Osteoblast (primary cell): ENCODE measurements around the gene WDFY4. TPM values are rescaled to one million over a fixed set of nuclear protein-coding genes. Genes with fewer than 3 reads are reported as not detected.

ENCODE experiments used
- DNase-seq: peaks from one replicate; pipeline ENCODE4 v3.0.0; 2011; ENCODE audit warnings: low spot score, mixed read lengths; ENCODE audit not compliant: insufficient read length; ENCODE audit errors: missing footprints
- H2AFZ ChIP-seq: 2 replicates; pipeline ENCODE4 v1.6.0; 2011; ENCODE audit warnings: mild to moderate bottlenecking, low read length
- H3K27ac ChIP-seq: 2 replicates; pipeline ENCODE4 v1.5.1; 2011; ENCODE audit warnings: mild to moderate bottlenecking, low read depth, low read length, moderate library complexity
- H3K27me3 ChIP-seq: 2 replicates; pipeline ENCODE4 v1.6.0; 2012; ENCODE audit warnings: mild to moderate bottlenecking, control low read depth, inconsistent platforms, low read length, moderate library complexity; ENCODE audit not compliant: insufficient read depth
- H3K36me3 ChIP-seq: 2 replicates; pipeline ENCODE4 v1.5.1; 2011; ENCODE audit warnings: mild to moderate bottlenecking, low read length, control low read depth, moderate library complexity; ENCODE audit not compliant: insufficient read depth
- H3K4me1 ChIP-seq: 2 replicates; pipeline ENCODE4 v1.5.1; 2011; ENCODE audit warnings: mild to moderate bottlenecking, low read length, control low read depth, moderate library complexity; ENCODE audit not compliant: insufficient read depth
- H3K4me2 ChIP-seq: 2 replicates; pipeline ENCODE4 v1.6.0; 2011; ENCODE audit warnings: mild to moderate bottlenecking, low read length; ENCODE audit not compliant: insufficient read depth
- H3K4me3 ChIP-seq: fragments of 200-600 bp; sonication (generic); 3 replicates; pipeline ENCODE4 v1.5.1; 2012; ENCODE audit warnings: mild to moderate bottlenecking, low read length, inconsistent platforms; ENCODE audit not compliant: insufficient read depth
- H3K79me2 ChIP-seq: 2 replicates; pipeline ENCODE4 v1.6.0; 2012; ENCODE audit warnings: mild to moderate bottlenecking, low read length, control low read depth, inconsistent platforms; ENCODE audit not compliant: insufficient read depth
- H3K9me3 ChIP-seq: 2 replicates; pipeline ENCODE4 v1.5.1; 2011; ENCODE audit warnings: low read depth, low read length, control low read depth
- H4K20me1 ChIP-seq: 2 replicates; pipeline ENCODE4 v1.6.0; 2012; ENCODE audit warnings: mild to moderate bottlenecking, low read length, control low read depth; ENCODE audit not compliant: insufficient read depth
- total RNA-seq: library from RNA; depleted of rRNA; stranded (reverse); fragments of >200 nt; gene quantifications from 2 replicates; pipeline ENCODE4 v1.2.3, GENCODE V29; 2012
- TF ChIP-seq, protein P1 (sequence below): IDR thresholded peaks from 2 replicates; pipeline ENCODE4 v1.5.1; 2011; ENCODE audit warnings: mild to moderate bottlenecking, low read depth, low read length, moderate library complexity; ENCODE audit errors: extremely low read depth

Gene WDFY4
- total RNA-seq, 1 donor = 0.36 TPM

DNA sequence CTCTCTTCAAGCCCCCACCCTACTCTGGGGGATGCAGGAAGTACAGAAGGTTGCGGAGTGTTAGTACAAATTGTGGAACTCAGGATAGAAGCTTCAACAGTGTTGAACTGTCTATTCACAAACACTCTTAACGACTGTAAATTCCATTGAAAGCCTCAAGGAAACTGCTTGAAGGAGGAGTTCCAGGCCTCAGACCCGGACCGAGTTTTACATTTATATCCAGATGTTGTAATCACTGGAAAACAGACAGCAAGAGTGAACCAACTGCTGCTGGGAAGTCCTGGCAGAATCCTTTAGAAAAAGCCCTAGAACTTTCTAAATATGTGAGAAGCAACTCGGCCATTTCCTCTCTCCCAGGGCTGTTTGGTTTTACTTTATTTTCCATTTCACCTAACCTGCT, 339.1 kb downstream of the WDFY4 start:
- H3K27ac ChIP-seq = no peak overlapping the region
- no peaks in the 10 kb centered on the region for H3K9me3 ChIP-seq
- H3K4me3 ChIP-seq = no peak overlapping the region
- no peak overlapping the region for H3K4me2 ChIP-seq
- H4K20me1 ChIP-seq = no peaks in the 10 kb centered on the region
- H3K36me3 ChIP-seq = no peaks in the 10 kb centered on the region
- H3K27me3 ChIP-seq = no peaks in the 10 kb centered on the region
- no peaks in the 10 kb centered on the region for H3K79me2 ChIP-seq
- TF ChIP-seq, protein P1, sequence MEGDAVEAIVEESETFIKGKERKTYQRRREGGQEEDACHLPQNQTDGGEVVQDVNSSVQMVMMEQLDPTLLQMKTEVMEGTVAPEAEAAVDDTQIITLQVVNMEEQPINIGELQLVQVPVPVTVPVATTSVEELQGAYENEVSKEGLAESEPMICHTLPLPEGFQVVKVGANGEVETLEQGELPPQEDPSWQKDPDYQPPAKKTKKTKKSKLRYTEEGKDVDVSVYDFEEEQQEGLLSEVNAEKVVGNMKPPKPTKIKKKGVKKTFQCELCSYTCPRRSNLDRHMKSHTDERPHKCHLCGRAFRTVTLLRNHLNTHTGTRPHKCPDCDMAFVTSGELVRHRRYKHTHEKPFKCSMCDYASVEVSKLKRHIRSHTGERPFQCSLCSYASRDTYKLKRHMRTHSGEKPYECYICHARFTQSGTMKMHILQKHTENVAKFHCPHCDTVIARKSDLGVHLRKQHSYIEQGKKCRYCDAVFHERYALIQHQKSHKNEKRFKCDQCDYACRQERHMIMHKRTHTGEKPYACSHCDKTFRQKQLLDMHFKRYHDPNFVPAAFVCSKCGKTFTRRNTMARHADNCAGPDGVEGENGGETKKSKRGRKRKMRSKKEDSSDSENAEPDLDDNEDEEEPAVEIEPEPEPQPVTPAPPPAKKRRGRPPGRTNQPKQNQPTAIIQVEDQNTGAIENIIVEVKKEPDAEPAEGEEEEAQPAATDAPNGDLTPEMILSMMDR = no peak
- no peak for DNase-seq
- no peak overlapping the region for H2AFZ ChIP-seq
- no peaks in the 10 kb centered on the region for H3K4me1 ChIP-seq

DNA sequence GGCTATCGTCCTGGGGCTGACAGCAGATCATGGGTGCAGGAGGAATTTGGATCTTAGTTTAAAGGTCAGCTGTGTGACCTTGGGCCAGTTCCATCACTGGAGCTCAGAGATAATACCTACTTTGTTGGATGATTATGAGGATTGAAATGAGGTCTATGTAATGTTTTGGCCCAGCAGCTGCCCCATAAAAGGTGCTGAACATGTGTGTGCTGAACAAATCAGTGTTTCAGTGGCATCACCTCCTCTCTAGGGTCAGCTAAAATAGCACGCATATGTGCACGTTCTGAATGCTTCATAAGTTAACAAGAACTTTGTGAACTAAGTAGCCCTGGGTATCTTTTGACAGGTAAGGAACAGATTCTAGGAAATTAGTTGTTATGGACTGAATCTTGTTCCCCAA, 339.8 kb downstream of the WDFY4 start:
- H3K27me3 ChIP-seq = no peaks in the 10 kb centered on the region
- DNase-seq = no peak
- H2AFZ ChIP-seq = no peak overlapping the region
- H3K79me2 ChIP-seq = no peaks in the 10 kb centered on the region
- TF ChIP-seq, protein P1 = no peak
- H3K4me3 ChIP-seq = no peak overlapping the region
- no peak overlapping the region for H3K27ac ChIP-seq
- H3K4me1 ChIP-seq = no peaks in the 10 kb centered on the region
- H3K9me3 ChIP-seq = no peaks in the 10 kb centered on the region
- no peak overlapping the region for H3K4me2 ChIP-seq
- H3K36me3 ChIP-seq = no peaks in the 10 kb centered on the region
- H4K20me1 ChIP-seq = no peaks in the 10 kb centered on the region

DNA sequence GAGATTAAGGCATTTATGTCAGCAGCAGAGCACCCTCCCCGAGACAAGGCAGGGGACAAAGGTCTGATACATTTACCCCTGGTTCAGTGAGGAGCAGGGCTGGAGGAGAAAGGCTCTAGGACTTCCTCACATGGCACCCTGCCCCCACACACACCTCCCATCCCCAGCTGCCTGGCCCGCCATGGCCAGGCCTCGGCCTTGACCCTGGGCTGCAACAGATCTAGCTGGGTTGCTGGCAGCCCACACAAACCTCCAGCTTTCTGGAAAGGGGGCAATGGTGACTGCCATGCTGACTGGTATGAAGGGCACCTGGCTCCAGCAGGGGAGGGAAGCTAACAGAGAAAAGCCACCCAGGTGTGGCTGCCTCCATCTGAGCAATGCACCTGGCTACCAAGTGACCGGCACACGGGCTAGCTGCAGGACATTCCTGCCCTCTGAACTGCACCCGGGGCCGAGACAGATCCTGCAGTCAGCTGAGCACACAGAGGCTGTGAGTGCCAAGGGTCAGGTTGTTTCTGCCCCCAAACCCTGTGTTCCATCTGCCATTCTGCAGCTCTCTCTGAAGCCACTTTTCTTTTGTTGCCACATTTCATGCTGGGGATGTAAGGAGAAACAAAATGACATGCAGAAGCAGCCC, 340.8 kb downstream of the WDFY4 start:
- TF ChIP-seq, protein P1 = no peak
- Histone ChIP-seq H2AFZ (no peak overlapping the region), H3K4me2 (no peak overlapping the region), H3K4me1 (no peaks in the 10 kb centered on the region), H3K4me3 (no peak overlapping the region), H3K79me2 (no peaks in the 10 kb centered on the region), H3K36me3 (no peaks in the 10 kb centered on the region), H3K27ac (no peak overlapping the region), H4K20me1 (no peaks in the 10 kb centered on the region), H3K9me3 (no peaks in the 10 kb centered on the region), H3K27me3 (no peaks in the 10 kb centered on the region)
- DNase-seq = no peak

DNA sequence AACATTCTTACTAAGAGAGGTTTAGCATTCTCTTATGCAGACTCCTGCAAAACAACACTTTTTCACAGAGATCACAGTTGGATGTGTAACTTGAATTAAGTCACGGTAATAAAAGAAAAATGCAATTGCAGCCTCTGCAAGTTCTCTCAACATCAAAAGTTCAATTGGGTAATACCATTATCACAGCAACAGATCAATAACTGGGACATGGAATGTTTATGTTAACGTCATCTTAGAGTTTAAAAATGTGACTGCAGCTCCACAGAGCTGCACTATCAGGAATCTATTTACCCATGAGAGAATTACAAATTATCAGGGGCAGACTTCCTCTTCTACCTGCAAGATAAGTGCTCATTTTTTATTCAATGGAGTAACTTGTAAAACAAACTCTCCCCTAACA, 344.0 kb downstream of the WDFY4 start:
- Histone ChIP-seq H3K36me3 (no peaks in the 10 kb centered on the region), H3K27ac (no peak overlapping the region), H3K4me3 (no peak overlapping the region), H4K20me1 (no peaks in the 10 kb centered on the region), H3K79me2 (no peaks in the 10 kb centered on the region), H3K4me1 (no peaks in the 10 kb centered on the region), H3K4me2 (no peak overlapping the region), H2AFZ (no peak overlapping the region), H3K27me3 (no peaks in the 10 kb centered on the region), H3K9me3 (no peaks in the 10 kb centered on the region)
- TF ChIP-seq, protein P1 = no peak
- DNase-seq = no peak
